CD4-positive, alpha-beta memory T cell (primary cell): ENCODE measurements around the gene IQGAP2. TPM values are rescaled to one million over a fixed set of nuclear protein-coding genes. Genes with fewer than 3 reads are reported as not detected.

Experiments
- polyA plus RNA-seq, 2 donors: library from polyadenylated mRNA; unstranded; fragments of 300-500 nt; fragmentation: Illumina TruSeq; gene quantifications; one replicate each; pipeline ENCODE4 v1.2.3, GENCODE V29; 2021
- total RNA-seq, 2 experiments: library from RNA; stranded (reverse); gene quantifications; one replicate each; pipeline ENCODE4 v1.2.3, GENCODE V29; 2021

The IQGAP2 gene
- total and polyA plus RNA-seq, 4 experiments from 2014 or later, result 24.7 to 126 (median 98.5) TPM

Other genes starting within 250 kb of the IQGAP2 start
- not detected for gene F2RL2, start 220.1 kb downstream of the IQGAP2 start, total RNA-seq
- gene F2RL2, start 220.1 kb downstream of the IQGAP2 start, polyA plus RNA-seq, result under 1 TPM; 0.50 to 1.00 TPM